RWPE1 (cell line): ENCODE measurements around the gene INTS13.
"Not testable (repeated sequence)": the region's sequence is repeated elsewhere in the genome, so short reads cannot be mapped to it uniquely, and the experiment has no call there.

Experiments
- CTCF ChIA-PET: fragments of 350-600 bp; sonication (Branson Sonifier 250); formaldehyde crosslinking; extraction: SDS; loops from one replicate; lab custom pipeline; 2021; lab: Yijun Ruan, JAX
- POLR2A ChIA-PET: fragments of 400-600 bp; formaldehyde crosslinking; extraction: SDS; loops from one replicate; lab custom pipeline; 2020; ENCODE audit warnings: antibody characterized with exemption; ENCODE audit not compliant: low non-redundant PET; lab: Yijun Ruan, JAX
- DNase-seq: peaks from one replicate; pipeline ENCODE4 v3.0.0; 2012; ENCODE audit warnings: low spot score
- H3K27ac ChIP-seq: fragments of 450-650 bp; 2 replicates; pipeline ENCODE4 v1.5.1; 2017
- TF ChIP-seq, protein P1 (sequence below): fragments of 450-650 bp; conservative IDR thresholded peaks from 2 replicates; pipeline ENCODE4 v1.5.1; 2017; ENCODE audit warnings: low read depth, mild to moderate bottlenecking

Gene INTS13

DNA sequence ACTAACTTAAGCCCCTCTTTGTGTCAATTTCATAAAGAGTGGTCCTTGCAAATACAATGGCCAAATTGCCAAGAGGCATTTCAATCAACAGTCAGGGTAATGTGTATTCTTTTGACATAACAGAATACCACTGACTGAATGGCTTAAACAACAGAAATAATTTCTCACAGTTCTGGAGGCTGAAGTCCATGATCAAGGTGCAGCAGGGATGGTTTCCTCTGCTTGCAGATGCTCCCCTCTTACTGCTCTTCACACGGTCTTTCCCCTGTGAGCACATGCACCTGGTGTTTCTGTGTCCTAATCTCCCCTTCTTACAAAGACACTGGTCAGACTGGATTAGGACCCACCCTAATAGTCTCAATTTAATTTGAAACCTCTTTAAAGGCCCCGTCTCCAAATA is 32.4 kb upstream of the INTS13 start:
- DNase-seq: no peak
- TF ChIP-seq, protein P1, sequence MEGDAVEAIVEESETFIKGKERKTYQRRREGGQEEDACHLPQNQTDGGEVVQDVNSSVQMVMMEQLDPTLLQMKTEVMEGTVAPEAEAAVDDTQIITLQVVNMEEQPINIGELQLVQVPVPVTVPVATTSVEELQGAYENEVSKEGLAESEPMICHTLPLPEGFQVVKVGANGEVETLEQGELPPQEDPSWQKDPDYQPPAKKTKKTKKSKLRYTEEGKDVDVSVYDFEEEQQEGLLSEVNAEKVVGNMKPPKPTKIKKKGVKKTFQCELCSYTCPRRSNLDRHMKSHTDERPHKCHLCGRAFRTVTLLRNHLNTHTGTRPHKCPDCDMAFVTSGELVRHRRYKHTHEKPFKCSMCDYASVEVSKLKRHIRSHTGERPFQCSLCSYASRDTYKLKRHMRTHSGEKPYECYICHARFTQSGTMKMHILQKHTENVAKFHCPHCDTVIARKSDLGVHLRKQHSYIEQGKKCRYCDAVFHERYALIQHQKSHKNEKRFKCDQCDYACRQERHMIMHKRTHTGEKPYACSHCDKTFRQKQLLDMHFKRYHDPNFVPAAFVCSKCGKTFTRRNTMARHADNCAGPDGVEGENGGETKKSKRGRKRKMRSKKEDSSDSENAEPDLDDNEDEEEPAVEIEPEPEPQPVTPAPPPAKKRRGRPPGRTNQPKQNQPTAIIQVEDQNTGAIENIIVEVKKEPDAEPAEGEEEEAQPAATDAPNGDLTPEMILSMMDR: no peak
- ChIA-PET POLR2A (no interaction called here), CTCF (no interaction called here)
- H3K27ac ChIP-seq: no peak overlapping the region

DNA sequence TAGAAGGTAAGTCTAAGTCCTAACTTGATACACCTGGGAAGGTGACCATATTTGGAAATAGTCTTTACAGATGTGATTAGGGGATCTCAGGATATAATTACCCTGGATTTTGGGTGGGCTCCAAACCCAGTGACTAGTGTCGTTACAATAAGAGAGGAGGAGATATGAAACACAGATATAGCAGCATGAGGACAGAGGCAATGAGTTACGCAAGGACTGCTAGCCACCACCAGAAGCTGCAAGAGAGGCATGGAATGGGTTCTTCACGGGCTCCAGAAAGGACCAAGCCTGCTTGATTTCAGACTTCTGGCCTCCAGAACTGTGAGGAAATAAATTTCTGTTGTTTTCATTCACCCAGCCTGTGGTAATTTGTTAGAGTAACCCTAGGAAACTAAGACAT is 29.1 kb upstream of the INTS13 start:
- no peak overlapping the region for H3K27ac ChIP-seq
- ChIA-PET POLR2A (no interaction called here), CTCF (no interaction called here)
- TF ChIP-seq, protein P1: no peak
- no peak for DNase-seq

DNA sequence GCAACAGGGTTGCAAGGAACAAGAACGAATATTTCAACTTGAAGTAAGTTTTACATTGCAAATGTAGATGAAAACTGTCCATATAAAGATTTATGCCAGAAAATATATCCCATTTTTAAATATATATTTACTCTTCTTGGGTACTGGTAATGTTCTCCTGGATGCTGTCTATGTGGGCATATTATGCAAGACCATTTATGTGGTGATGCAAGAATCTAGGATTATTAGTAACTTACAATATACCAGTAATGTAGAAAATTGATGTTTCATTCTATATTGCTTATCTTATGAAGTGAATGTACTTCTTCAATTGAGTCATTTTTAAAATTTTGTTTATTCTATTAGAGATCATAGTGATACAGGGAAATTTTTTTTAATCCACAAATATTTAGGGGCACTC is 25.6 kb upstream of the INTS13 start:
- TF ChIP-seq, protein P1: no peak
- CTCF ChIA-PET: no interaction called here
- POLR2A ChIA-PET: no interaction called here
- no peak overlapping the region for H3K27ac ChIP-seq
- no peak for DNase-seq

DNA sequence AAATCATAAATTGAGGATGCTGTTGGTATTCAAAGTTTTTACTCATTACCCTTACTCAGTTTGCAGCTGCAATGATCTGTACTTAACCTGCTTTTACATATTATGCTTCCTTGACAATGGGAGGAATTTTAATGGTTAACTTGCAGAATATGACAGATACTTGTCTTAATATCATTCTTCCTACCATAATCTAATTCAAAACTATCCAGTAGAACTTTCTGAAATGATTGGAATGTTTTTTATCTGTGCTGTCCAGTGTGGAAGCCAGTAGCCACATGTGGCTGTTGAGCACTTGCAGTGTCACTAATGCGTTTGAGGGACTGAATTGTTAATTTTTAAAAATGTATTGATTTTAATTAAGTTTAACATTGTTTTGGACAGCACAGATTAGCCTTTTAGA is 24.0 kb upstream of the INTS13 start:
- TF ChIP-seq, protein P1: no peak
- no peak overlapping the region for H3K27ac ChIP-seq
- ChIA-PET CTCF (no interaction called here), POLR2A (no interaction called here)
- no peak for DNase-seq

DNA sequence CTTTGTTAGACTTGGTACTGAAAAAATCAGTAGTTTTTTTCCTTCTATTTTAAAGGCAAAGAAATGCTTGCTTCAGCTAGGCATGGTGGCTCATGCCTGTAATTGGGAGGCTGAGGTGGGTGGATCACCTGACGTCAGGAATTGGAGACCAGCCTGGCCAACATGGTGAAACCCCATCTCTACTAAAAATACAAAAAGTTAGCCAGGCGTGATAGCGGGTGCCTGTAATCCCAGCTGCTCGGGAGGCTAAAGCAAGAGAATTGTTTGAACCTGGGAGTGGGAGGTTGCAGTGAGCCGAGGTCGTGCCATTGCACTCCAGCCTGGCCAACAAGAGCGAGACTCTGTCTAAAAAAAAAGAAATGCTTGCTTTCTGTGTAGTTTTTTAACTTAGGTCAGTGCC is 23.6 kb upstream of the INTS13 start:
- DNase-seq, CTCF ChIA-PET, H3K27ac ChIP-seq, POLR2A ChIA-PET: not testable (repeated sequence)

DNA sequence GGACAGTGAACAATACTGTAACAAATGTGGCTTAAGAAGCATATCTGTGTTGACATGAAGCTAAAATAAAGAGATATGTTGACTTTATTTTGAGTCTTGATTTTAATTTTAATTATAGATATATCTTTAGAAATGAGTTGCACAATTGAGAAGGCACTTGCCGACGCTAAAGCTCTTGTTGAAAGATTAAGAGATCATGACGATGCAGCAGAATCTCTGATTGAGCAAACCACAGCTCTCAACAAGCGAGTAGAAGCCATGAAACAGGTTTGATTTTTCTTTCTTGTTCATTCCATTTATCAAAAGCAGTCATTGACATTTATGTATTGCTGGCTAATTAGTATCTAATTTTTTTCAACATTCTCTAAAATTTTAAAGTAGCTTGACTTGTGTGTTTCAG is 16.2 kb upstream of the INTS13 start:
- no peak for DNase-seq
- ChIA-PET CTCF (no interaction called here), POLR2A (no interaction called here)
- TF ChIP-seq, protein P1: no peak
- H3K27ac ChIP-seq: no peak overlapping the region

DNA sequence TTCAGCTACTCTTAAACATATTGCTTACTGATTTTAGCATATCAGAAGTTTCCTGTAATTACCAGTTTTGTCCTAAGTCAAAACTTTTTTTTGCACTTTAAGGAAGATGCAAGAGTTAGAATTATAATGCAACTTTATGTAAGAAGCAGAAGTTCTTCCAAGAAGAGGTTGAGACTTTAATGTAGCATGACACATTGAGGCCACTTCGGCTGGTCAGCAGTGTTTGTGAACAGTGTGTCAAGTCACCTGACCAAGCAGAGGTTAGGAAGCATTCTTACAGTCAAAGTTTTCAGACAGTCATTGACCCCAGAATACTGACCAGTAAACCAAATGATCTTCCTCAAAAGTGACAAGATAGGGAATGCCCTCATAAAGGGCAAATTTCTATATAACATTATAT is 15.7 kb upstream of the INTS13 start:
- CTCF ChIA-PET: interaction anchor here (0.7 kb wide), 1 partner anchor 121 kb away, joined by 3 read pairs; no protein-coding TSS in a partner anchor
- DNase-seq: no peak
- H3K27ac ChIP-seq: no peak overlapping the region
- POLR2A ChIA-PET: no interaction called here
- TF ChIP-seq, protein P1: no peak
